Loucy (cell line): ENCODE measurements around the gene TC2N.
A peak's percentile ranks its signal among the peaks of the same experiment; 100 is the strongest.

ENCODE experiments used
- H2AFZ ChIP-seq: fragments of 200-600 bp; sonication (generic); 2 replicates; pipeline ENCODE4 v1.6.0; 2016; ENCODE audit warnings: antibody characterized with exemption, mild to moderate bottlenecking, low read length, moderate library complexity
- H3F3A ChIP-seq: fragments of 200-600 bp; 2 replicates; pipeline ENCODE4 v1.6.0; 2016; ENCODE audit warnings: antibody characterized with exemption, low read depth, mild to moderate bottlenecking
- H3K27me3 ChIP-seq: fragments of 200-600 bp; sonication (generic); 2 replicates; pipeline ENCODE4 v1.6.1; 2014; ENCODE audit warnings: low read length, mild to moderate bottlenecking; ENCODE audit not compliant: insufficient read depth, poor library complexity, severe bottlenecking
- H3K36me3 ChIP-seq: fragments of 200-600 bp; sonication (generic); 2 replicates; pipeline ENCODE4 v1.6.1; 2016; ENCODE audit warnings: low read length; ENCODE audit not compliant: insufficient read depth
- H3K4me1 ChIP-seq: fragments of 200-600 bp; sonication (generic); 2 replicates; pipeline ENCODE4 v1.5.1; 2014; ENCODE audit warnings: low read length, mild to moderate bottlenecking; ENCODE audit not compliant: insufficient read depth, poor library complexity, severe bottlenecking
- H3K4me2 ChIP-seq: fragments of 200-600 bp; sonication (generic); 2 replicates; pipeline ENCODE4 v1.6.0; 2014; ENCODE audit warnings: antibody characterized with exemption, low read length, low read depth, mild to moderate bottlenecking; ENCODE audit not compliant: poor library complexity, severe bottlenecking
- H3K4me3 ChIP-seq: fragments of 200-600 bp; sonication (generic); 2 replicates; pipeline ENCODE4 v1.5.1; 2014; ENCODE audit warnings: low read length, mild to moderate bottlenecking, mixed read lengths; ENCODE audit not compliant: poor library complexity, severe bottlenecking
- H3K79me2 ChIP-seq: fragments of 200-600 bp; sonication (generic); 2 replicates; pipeline ENCODE4 v1.6.1; 2014; ENCODE audit warnings: low read length; ENCODE audit not compliant: insufficient read depth
- H3K9ac ChIP-seq: fragments of 200-600 bp; sonication (generic); 2 replicates; pipeline ENCODE4 v1.6.0; 2014; ENCODE audit warnings: mild to moderate bottlenecking, low read depth, low read length, moderate library complexity; ENCODE audit not compliant: poor library complexity, severe bottlenecking
- H3K9me2 ChIP-seq: fragments of 200-600 bp; sonication (generic); replicated peaks from 2 replicates; pipeline ENCODE4 v1.6.1; 2016; ENCODE audit warnings: low read depth, low read length, mixed read lengths
- H3K9me3 ChIP-seq: fragments of 200-600 bp; sonication (generic); 2 replicates; pipeline ENCODE4 v1.6.1; 2014; ENCODE audit warnings: mild to moderate bottlenecking, antibody characterized with exemption, low read length, low read depth; ENCODE audit not compliant: insufficient read depth
- H4K20me1 ChIP-seq: fragments of 200-600 bp; sonication (generic); 2 replicates; pipeline ENCODE4 v1.6.0; 2014; ENCODE audit warnings: antibody characterized with exemption, low read length, mild to moderate bottlenecking; ENCODE audit not compliant: insufficient read depth, poor library complexity, severe bottlenecking
- CTCF ChIP-seq: fragments of 200-600 bp; sonication (generic); conservative IDR thresholded peaks from 2 replicates; pipeline ENCODE4 v1.5.1; 2014; ENCODE audit warnings: mild to moderate bottlenecking, antibody characterized with exemption, low read length
- EZH2phosphoT487 ChIP-seq: fragments of 200-600 bp; IDR thresholded peaks from 2 replicates; pipeline ENCODE4 v1.6.1; 2018; ENCODE audit warnings: antibody characterized with exemption, mild to moderate bottlenecking, moderate library complexity, borderline replicate concordance

TC2N gene

GRCh38 chr14:91891101-91891500 is 23.8 kb upstream of the TC2N start:
- Histone ChIP-seq H3F3A (no peaks in the 10 kb centered on the region), H3K27me3 (no peaks in the 10 kb centered on the region), H2AFZ (no peak overlapping the region), H3K4me1 (peaks cover 18% of the 10 kb centered on the region), H3K4me2 (peak overlapping the region; percentile 5), H4K20me1 (no peaks in the 10 kb centered on the region), H3K4me3 (no peak overlapping the region), H3K9ac (no peak overlapping the region), H3K9me2 (no peaks in the 10 kb centered on the region), H3K79me2 (no peaks in the 10 kb centered on the region), H3K36me3 (no peaks in the 10 kb centered on the region), H3K9me3 (no peaks in the 10 kb centered on the region)
- no peak for TF ChIP-seq CTCF
- no peak for TF ChIP-seq EZH2phosphoT487

DNA sequence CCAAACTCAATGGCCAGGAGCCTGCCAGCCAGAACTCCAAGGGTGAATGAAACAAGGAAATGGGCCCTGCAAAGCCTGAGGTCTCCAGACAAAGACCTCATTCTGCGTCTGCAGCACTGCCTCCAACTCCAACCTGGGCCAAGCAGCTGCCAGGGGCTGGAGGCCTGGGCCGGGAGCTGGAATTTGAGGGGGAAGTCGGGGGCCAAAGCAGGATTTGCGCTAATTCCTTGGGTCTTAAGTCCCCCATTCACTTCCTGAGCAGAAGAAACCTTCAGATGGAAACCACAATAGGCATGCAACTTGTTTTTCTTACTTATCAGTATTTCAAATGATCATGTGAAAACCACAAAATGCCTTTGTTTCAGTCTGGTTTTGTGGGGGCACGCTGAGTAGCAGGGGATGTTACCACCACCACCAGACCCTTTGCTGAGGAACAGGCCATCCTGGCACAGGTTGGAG is 23.0 kb upstream of the TC2N start:
- Histone ChIP-seq H3K79me2 (no peaks in the 10 kb centered on the region), H3K4me3 (no peak overlapping the region), H3F3A (no peaks in the 10 kb centered on the region), H3K9ac (no peak overlapping the region), H3K4me1 (peaks cover 18% of the 10 kb centered on the region), H3K4me2 (peak overlapping the region; percentile 5), H3K36me3 (no peaks in the 10 kb centered on the region), H3K9me2 (no peaks in the 10 kb centered on the region), H2AFZ (peak overlapping the region; percentile 41), H3K27me3 (no peaks in the 10 kb centered on the region), H3K9me3 (no peaks in the 10 kb centered on the region), H4K20me1 (no peaks in the 10 kb centered on the region)
- TF ChIP-seq EZH2phosphoT487: no peak
- TF ChIP-seq CTCF: no peak

- Histone ChIP-seq H3K36me3 (no peaks in the 10 kb centered on the region), H4K20me1 (no peaks in the 10 kb centered on the region), H3K79me2 (no peaks in the 10 kb centered on the region), H3F3A (no peaks in the 10 kb centered on the region), H3K4me1 (peaks cover 18% of the 10 kb centered on the region), H3K9ac (no peak overlapping the region), H3K27me3 (no peaks in the 10 kb centered on the region), H3K4me3 (no peak overlapping the region), H3K4me2 (no peak overlapping the region), H2AFZ (0 out of 2 replicates have a peak overlapping the region, but pooled peaks have one; percentile 41), H3K9me2 (no peaks in the 10 kb centered on the region), H3K9me3 (no peaks in the 10 kb centered on the region)
- no peak for TF ChIP-seq EZH2phosphoT487
- TF ChIP-seq CTCF: no peak
Measured at GRCh38 chr14:91889477-91890211, 22.3 kb upstream of the TC2N start.
